GM12864 (cell line): Measurements from ENCODE around the gene PSME4.
"Not testable (repeated sequence)": the region's sequence is repeated elsewhere in the genome, so short reads cannot be mapped to it uniquely, and the experiment has no call there.

ENCODE experiments used
- DNase-seq: peaks from one replicate; pipeline ENCODE4 v3.0.0-alpha.2; 2011; ENCODE audit warnings: low read depth
- H3K4me3 ChIP-seq: 2 replicates; pipeline ENCODE4 v1.5.1; 2011; ENCODE audit warnings: mild to moderate bottlenecking, low read depth, low read length, control low read depth
- CTCF ChIP-seq: IDR thresholded peaks from 2 replicates; pipeline ENCODE4 v1.5.1; 2011; ENCODE audit warnings: low read depth, mild to moderate bottlenecking, moderate library complexity, low read length, control low read depth, inconsistent platforms; ENCODE audit errors: missing control alignments

PSME4 gene

GRCh38 chr2:53842891-53843290 is 127.9 kb downstream of the PSME4 start:
- no peak overlapping the region for H3K4me3 ChIP-seq
- no peak for TF ChIP-seq CTCF
- DNase-seq: no peak

GRCh38 chr2:53841651-53842050 is 129.1 kb downstream of the PSME4 start:
- DNase-seq, H3K4me3 ChIP-seq: not testable (repeated sequence)

GRCh38 chr2:53840580-53840979 is 130.2 kb downstream of the PSME4 start:
- TF ChIP-seq CTCF: no peak
- no peak for DNase-seq
- H3K4me3 ChIP-seq: no peak overlapping the region

GRCh38 chr2:53829980-53830290 is 140.9 kb downstream of the PSME4 start:
- DNase-seq, H3K4me3 ChIP-seq: not testable (repeated sequence)

GRCh38 chr2:53829273-53829979 is 141.4 kb downstream of the PSME4 start:
- no peak for DNase-seq
- no peak for TF ChIP-seq CTCF
- H3K4me3 ChIP-seq: no peak overlapping the region

- TF ChIP-seq CTCF: no peak
- DNase-seq: no peak
Measured at GRCh38 chr2:53828331-53828730, 142.5 kb downstream of the PSME4 start.

GRCh38 chr2:53827398-53828175 is 143.2 kb downstream of the PSME4 start:
- no peak overlapping the region for H3K4me3 ChIP-seq
- no peak for TF ChIP-seq CTCF
- no peak for DNase-seq

More at GRCh38 chr2:53828331-53828730, 142.5 kb downstream of the PSME4 start:
- H3K4me3 ChIP-seq: no peak overlapping the region
